GM10248 (cell line): Measurements from ENCODE around the gene IL1RAP.

Source experiments
- CTCF ChIA-PET: fragments of 300-600 bp; sonication (Branson Sonifier 250); formaldehyde crosslinking; extraction: SDS; loops from one replicate; lab custom pipeline; 2021; ENCODE audit warnings: antibody characterized with exemption; lab: Yijun Ruan, JAX
- POLR2A ChIA-PET: fragments of 350-650 bp; sonication (Branson Sonifier 250); formaldehyde crosslinking; extraction: SDS; loops from one replicate; lab custom pipeline; 2020; ENCODE audit warnings: antibody characterized with exemption; lab: Yijun Ruan, JAX
- DNase-seq: peaks from one replicate; pipeline ENCODE4 v3.0.0; 2012; ENCODE audit errors: extremely low spot score
- CTCF ChIP-seq: IDR thresholded peaks from 2 replicates; pipeline ENCODE4 v1.5.1; 2012; ENCODE audit warnings: mild to moderate bottlenecking, low read depth; ENCODE audit errors: extremely low read depth, missing control alignments, control extremely low read depth

Gene IL1RAP

GRCh38 chr3:190504354-190505125, 9.3 kb upstream of the IL1RAP start:
- DNase-seq = no peak
- no peak for TF ChIP-seq CTCF
- POLR2A ChIA-PET = no interaction called here
- CTCF ChIA-PET = no interaction called here

GRCh38 chr3:190505381-190506003, 8.4 kb upstream of the IL1RAP start:
- no peak for DNase-seq
- TF ChIP-seq CTCF = no peak
- ChIA-PET POLR2A (no interaction called here), CTCF (no interaction called here)

- no peak for DNase-seq
- CTCF ChIA-PET = no interaction called here
- no peak for TF ChIP-seq CTCF
- POLR2A ChIA-PET = no interaction called here
These were observed 7.6 kb upstream of the IL1RAP start for GRCh38 chr3:190506271-190506670.

- no peak for DNase-seq
- TF ChIP-seq CTCF = no peak
- POLR2A ChIA-PET = no interaction called here
- CTCF ChIA-PET = interaction anchor here (1.7 to 3.0 kb wide), 2 partner anchors 13 kb away, joined by 5 to 14 read pairs; no protein-coding TSS in a partner anchor
These were observed 1.2 kb upstream of the IL1RAP start for GRCh38 chr3:190512666-190513065.

- DNase-seq = peak; percentile 23
- ChIA-PET POLR2A (no interaction called here), CTCF (interaction anchor here (0.6 to 3.0 kb wide), 12 partner anchors 8 to 554 kb away, joined by 3 to 14 read pairs (median 4); no protein-coding TSS in a partner anchor)
- no peak for TF ChIP-seq CTCF
These were observed 698 bp downstream of the IL1RAP start for GRCh38 chr3:190514413-190515153.

GRCh38 chr3:190516416-190516815, 2.5 kb downstream of the IL1RAP start:
- TF ChIP-seq CTCF = no peak
- POLR2A ChIA-PET = no interaction called here
- CTCF ChIA-PET = no interaction called here
- DNase-seq = no peak
